GM19043 (cell line): ENCODE results near the gene DIPK2A.
A peak's percentile ranks its signal among the peaks of the same experiment; 100 is the strongest.

Source experiments
- ATAC-seq: cut with Tn5 transposase; IDR thresholded peaks from one replicate; pipeline ENCODE4 v1.9.1; 2021; ENCODE audit warnings: low read depth; ENCODE audit not compliant: unreplicated experiment

DIPK2A gene

GRCh38 chr3:143974271-143975238 lies 2.9 kb downstream of the DIPK2A start:
- ATAC-seq: no peak

DNA sequence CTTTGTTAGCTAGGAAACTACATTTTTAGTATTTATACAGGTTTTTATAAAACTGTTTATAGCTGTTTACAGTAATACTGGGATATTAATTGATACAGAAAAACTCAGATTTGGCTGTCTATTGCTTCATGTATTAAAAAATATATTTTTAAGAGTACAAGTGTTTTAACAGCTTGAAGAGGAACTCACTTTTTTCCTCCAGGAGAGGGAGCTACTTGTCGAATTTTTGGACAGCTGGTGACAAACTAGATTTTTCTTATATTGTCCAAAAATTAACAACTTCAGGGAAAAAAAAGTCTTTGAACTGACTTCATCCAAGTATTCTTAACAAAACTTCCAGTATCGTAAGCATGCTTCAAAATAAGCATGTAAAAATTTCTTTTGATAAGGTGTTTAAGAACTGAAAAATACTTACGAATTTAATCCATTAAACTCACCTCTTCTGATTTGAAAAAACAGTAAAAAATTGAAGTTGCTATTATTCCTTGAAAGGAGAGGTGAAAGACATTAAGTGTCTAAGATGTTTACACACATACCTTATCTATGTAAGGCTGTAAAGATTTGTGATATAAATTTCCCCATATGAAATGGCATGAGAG lies 4.0 kb downstream of the DIPK2A start:
- no peak for ATAC-seq

GRCh38 chr3:143977341-143978262 lies 6.0 kb downstream of the DIPK2A start:
- ATAC-seq: peak; percentile 44

DNA sequence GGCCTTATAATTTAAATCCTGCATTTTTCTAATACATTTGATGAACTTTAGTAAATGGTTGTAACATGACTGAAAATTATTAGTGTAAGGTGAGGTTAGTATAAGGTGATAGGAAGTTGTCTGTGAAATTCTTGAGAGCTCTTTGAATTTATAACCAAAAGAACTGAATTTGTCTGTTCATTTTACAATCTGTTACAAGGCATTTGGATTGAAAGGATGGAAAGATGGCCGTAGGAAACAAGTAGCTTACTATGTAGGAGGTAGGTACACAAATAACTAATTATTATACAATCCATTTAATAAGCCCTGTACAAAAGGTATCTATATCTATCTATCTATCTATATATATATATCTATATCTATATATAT lies 6.6 kb downstream of the DIPK2A start:
- no peak for ATAC-seq

DNA sequence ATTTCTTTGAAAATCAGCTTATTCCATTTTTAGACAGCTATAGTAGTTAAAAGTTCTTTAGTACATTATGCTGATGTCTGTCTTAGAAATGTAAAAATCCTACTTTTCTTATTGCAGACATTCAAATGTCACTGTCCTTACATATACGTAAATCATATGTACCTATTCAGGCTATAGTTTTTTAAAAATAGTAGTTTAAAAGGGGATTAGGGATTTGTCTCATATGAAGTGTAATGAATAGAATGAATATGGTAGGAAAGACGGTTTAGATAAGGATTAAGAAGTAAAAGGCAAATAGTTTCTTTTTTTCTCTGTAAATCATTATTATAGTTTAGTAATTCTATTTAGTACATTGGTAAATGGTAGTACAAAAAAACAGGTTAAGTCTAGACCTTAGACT lies 7.4 kb downstream of the DIPK2A start:
- no peak for ATAC-seq

DNA sequence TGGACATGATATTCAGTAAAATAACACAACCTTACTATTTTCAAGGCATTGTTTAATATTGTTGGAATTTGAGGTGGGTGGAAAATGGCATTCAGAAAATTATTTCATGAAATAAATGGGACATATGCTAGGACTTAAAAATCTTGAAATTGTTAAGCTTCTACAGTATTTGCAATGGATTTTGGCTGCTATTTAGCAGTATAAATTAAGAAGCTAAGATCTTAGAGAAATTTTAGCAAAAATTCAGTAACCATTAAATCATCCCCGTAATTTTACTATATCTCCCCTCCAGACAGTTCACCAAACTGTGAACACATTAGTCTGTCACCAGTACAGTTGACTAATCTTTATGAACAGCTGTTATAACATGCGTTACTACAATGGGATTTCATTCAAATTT lies 8.2 kb downstream of the DIPK2A start:
- no peak for ATAC-seq

DNA sequence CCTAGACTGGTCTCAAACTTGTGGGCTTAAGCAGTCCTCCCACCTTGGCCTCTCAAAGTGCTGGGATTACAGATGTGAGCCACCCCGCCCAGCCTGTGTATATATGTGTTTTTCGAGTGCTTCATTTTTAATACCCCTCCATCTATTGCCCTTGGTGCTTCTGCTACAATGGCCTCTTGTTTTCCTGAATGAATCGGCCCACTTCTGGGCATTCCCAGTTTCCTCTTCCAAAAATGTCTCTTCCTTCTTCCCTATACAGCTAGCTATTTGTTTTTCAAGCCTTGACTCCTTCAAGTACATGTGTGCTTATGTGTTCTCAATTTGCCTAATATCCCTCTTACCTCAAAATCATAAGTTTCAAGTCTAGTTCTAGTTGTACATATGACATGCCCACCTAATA lies 16.7 kb downstream of the DIPK2A start:
- no peak for ATAC-seq

- ATAC-seq: no peak
Observed at GRCh38 chr3:143989461-143989860, 17.8 kb downstream of the DIPK2A start.

DNA sequence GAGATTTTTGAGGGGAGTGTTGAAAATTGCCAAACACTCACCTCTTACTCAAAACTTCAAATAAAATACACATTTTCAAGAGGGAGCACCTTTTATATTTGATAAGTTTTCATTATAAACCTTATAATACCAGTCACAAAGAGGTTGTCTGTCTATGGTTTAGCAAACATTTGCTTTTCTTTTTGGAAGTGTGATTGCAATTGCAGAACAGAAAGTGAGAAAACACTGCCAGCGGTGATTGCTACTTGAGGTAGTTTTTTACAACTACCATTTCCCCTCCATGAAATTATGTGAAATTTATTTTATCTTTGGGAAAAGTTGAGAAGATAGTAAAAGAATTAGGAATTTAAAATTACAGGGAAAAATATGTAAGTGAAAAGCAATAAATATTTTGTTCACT lies 20.1 kb downstream of the DIPK2A start:
- no peak for ATAC-seq

DNA sequence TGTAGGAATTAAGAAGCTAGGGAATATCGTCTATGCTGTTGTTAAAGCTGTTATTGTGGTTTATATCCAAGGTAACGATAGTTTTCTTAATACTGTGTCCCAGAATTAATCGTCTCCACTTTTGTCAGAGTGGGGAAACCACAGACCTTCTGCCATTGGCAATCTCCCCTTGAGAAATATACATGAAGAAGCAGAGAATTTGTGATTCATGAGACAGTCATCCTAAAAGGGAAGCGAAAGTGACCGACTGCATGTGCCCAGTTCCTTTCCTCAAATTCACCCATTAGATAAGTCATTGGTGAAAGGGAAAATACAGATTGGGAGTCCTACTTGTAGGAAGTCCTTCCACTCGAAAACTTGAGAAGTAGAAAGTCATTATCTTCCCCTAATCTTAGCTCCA lies 26.6 kb downstream of the DIPK2A start:
- ATAC-seq: peak; percentile 48

- ATAC-seq: no peak
Observed at GRCh38 chr3:144003051-144003450, 31.4 kb downstream of the DIPK2A start.

- ATAC-seq: no peak
Observed at GRCh38 chr3:144010371-144010770, 38.7 kb downstream of the DIPK2A start.

GRCh38 chr3:144011251-144011799 lies 39.7 kb downstream of the DIPK2A start:
- ATAC-seq: no peak

DNA sequence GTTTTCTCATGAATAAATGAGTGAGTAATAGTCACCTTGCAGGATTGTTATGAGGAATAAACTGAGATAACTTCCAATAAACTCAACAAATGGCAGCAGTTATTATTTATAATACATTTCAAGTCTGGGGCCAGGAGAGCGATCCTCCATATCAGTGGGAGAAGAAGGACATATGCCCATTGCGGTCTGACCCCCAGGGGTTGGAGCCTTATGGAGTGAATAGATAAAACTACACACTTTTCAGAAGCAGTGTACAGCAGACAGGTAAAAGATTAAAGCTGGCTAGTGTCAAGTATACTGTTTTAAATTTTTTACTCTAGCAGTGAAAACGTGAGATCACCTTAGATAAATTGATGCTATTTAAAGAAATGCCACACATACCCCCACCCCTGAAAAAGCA lies 43.5 kb downstream of the DIPK2A start:
- no peak for ATAC-seq

GRCh38 chr3:144018776-144019175 lies 47.2 kb downstream of the DIPK2A start:
- ATAC-seq: no peak
